ENCODE data around the gene LDLRAD3. TPM values are rescaled to one million over a fixed set of nuclear protein-coding genes. Genes with fewer than 3 reads are reported as not detected.

Gene LDLRAD3
- total RNA-seq, 2 donors from 2014 or later, result 19.2 to 30.6 TPM

DNA sequence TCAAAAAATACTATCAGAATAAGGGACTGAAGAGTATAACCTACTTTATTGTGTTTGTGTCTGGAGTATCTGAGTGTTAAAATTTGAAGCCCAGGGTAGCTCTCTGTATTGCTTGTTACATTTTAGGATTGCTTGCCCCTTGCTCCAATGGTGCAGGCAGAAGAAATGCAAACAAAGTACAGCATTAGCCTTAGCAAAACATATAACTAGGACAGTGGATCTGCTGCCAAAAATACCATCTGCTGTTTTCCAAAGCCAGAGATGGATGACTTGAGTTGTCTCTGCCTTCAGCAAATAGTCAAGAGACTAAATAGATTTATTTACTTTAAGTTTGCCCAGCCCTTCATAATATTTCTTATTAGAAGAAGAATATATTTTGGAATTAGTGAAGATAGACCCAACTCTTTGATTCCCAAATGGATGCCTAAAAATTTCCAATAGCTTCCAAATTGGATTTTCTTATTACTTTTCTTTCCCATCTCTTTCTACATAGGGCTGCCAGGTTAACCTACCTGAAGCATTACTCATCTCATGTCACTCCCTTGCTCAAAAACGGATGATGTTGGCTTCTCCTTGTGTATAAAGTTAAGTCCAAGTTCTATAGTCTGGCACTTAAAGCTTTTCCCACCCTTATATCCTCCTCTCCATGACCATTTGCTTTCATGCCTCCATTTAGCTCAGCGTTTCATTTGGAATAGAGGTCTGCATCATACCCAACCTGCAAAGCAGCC lies 66.3 kb downstream of the LDLRAD3 start:
- no peak overlapping the region for H3K9ac ChIP-seq (ENCODE audit: extremely low read depth, low read length, poor library complexity, severe bottlenecking)
- Mint-ChIP-seq H3K4me3 (no peak overlapping the region), H3K27ac (no peak overlapping the region), H3K36me3 (ENCODE audit: low read depth) (peaks cover 5% of the 10 kb centered on the region), H3K27me3 (ENCODE audit: insufficient read depth) (no peaks in the 10 kb centered on the region), H3K4me1 (peaks cover 19% of the 10 kb centered on the region), H3K9me3 (peaks cover 6% of the 10 kb centered on the region)
- 94% methylated on average over 2 of the region's 2 CpGs for WGBS, 2 experiments (ENCODE audit: insufficient coverage in 1 of 2, insufficient read length in 1 of 2)
- H3K27me3 ChIP-seq (ENCODE audit: control insufficient read depth, insufficient read depth, low read length, poor library complexity, severe bottlenecking), result no peaks in the 10 kb centered on the region
- TF ChIP-seq, protein P1, sequence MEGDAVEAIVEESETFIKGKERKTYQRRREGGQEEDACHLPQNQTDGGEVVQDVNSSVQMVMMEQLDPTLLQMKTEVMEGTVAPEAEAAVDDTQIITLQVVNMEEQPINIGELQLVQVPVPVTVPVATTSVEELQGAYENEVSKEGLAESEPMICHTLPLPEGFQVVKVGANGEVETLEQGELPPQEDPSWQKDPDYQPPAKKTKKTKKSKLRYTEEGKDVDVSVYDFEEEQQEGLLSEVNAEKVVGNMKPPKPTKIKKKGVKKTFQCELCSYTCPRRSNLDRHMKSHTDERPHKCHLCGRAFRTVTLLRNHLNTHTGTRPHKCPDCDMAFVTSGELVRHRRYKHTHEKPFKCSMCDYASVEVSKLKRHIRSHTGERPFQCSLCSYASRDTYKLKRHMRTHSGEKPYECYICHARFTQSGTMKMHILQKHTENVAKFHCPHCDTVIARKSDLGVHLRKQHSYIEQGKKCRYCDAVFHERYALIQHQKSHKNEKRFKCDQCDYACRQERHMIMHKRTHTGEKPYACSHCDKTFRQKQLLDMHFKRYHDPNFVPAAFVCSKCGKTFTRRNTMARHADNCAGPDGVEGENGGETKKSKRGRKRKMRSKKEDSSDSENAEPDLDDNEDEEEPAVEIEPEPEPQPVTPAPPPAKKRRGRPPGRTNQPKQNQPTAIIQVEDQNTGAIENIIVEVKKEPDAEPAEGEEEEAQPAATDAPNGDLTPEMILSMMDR (conservative IDR thresholded peaks at IDR 0.05), result no peak
- no peaks in the 10 kb centered on the region for H3K9me3 ChIP-seq (ENCODE audit: control insufficient read depth, low read length)
- no peak overlapping the region for H3K27ac ChIP-seq (ENCODE audit: low read depth, low read length)
- DNase-seq, result no peak
- peaks cover 4% of the 10 kb centered on the region for H3K4me1 ChIP-seq (ENCODE audit: control insufficient read depth, insufficient read depth, low read length)
- H3K4me3 ChIP-seq (ENCODE audit: low read length), result no peak overlapping the region
- no peaks in the 10 kb centered on the region for H3K36me3 ChIP-seq (ENCODE audit: control insufficient read depth, insufficient read depth, low read length)

DNA sequence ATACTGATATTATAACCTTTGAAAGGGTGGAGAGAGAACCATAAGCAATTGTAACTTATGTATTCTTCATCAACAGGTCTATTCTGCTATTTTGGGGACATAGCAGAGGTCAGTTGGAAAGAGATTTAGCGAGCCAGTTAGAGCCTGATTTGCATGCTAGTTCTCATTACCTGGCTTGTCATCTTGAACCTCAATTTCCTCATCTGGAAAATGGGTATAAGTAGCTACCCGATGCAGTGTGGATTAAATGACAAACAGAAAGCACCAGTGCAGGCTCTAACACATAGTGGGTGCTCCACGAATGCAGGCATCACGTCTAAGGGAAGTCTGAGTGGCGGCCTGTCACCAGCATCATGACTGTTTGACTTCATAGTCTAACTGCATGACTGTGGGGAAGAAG lies 67.7 kb downstream of the LDLRAD3 start:
- TF ChIP-seq, protein P1 (conservative IDR thresholded peaks at IDR 0.05), result no peak
- H3K9me3 ChIP-seq (ENCODE audit: control insufficient read depth, low read length), result no peaks in the 10 kb centered on the region
- Mint-ChIP-seq H3K27ac (no peak overlapping the region), H3K9me3 (no peaks in the 10 kb centered on the region), H3K4me1 (peaks cover 22% of the 10 kb centered on the region), H3K36me3 (ENCODE audit: low read depth) (no peaks in the 10 kb centered on the region), H3K27me3 (ENCODE audit: insufficient read depth) (no peaks in the 10 kb centered on the region), H3K4me3 (no peak overlapping the region)
- H3K27ac ChIP-seq (ENCODE audit: low read depth, low read length), result no peak overlapping the region
- H3K4me1 ChIP-seq (ENCODE audit: control insufficient read depth, insufficient read depth, low read length), result peaks cover 4% of the 10 kb centered on the region
- WGBS, 2 experiments (ENCODE audit: insufficient coverage in 1 of 2, insufficient read length in 1 of 2), result 94 to 98% methylated on average over 5 of the region's 5 CpGs
- no peak overlapping the region for H3K4me3 ChIP-seq (ENCODE audit: low read length)
- no peaks in the 10 kb centered on the region for H3K36me3 ChIP-seq (ENCODE audit: control insufficient read depth, insufficient read depth, low read length)
- H3K27me3 ChIP-seq (ENCODE audit: control insufficient read depth, insufficient read depth, low read length, poor library complexity, severe bottlenecking), result no peaks in the 10 kb centered on the region
- DNase-seq, result no peak
- no peak overlapping the region for H3K9ac ChIP-seq (ENCODE audit: extremely low read depth, low read length, poor library complexity, severe bottlenecking)

DNA sequence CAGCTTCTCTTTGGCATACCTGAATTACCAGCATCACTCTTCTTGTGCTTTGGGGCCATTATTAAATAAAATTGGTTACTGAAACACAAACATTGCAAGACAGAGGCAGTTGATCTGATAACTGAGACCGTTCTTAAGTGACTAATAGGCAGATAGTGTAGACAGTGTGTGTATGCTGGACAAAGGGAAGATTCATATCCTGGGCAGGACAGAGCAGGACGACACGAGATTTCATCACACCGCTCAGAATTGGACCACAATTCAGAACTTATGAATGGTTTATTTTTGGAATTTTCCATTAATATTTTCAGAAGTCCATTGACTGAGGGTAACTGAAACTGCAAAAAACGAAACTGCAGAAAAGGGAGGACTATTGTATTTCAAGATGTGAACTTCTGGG lies 68.6 kb downstream of the LDLRAD3 start:
- Histone ChIP-seq H3K27me3 (ENCODE audit: control insufficient read depth, insufficient read depth, low read length, poor library complexity, severe bottlenecking) (no peaks in the 10 kb centered on the region), H3K36me3 (ENCODE audit: control insufficient read depth, insufficient read depth, low read length) (no peaks in the 10 kb centered on the region), H3K9me3 (ENCODE audit: control insufficient read depth, low read length) (no peaks in the 10 kb centered on the region), H3K27ac (ENCODE audit: low read depth, low read length) (no peak overlapping the region), H3K4me1 (ENCODE audit: control insufficient read depth, insufficient read depth, low read length) (peaks cover 2% of the 10 kb centered on the region), H3K4me3 (ENCODE audit: low read length) (no peak overlapping the region), H3K9ac (ENCODE audit: extremely low read depth, low read length, poor library complexity, severe bottlenecking) (no peak overlapping the region)
- Mint-ChIP-seq H3K9me3 (no peaks in the 10 kb centered on the region), H3K27me3 (ENCODE audit: insufficient read depth) (no peaks in the 10 kb centered on the region), H3K27ac (no peak overlapping the region), H3K4me3 (no peak overlapping the region), H3K4me1 (peaks cover 15% of the 10 kb centered on the region), H3K36me3 (ENCODE audit: low read depth) (no peaks in the 10 kb centered on the region)
- 88 to 96% methylated on average over 5 of the region's 5 CpGs for WGBS, 2 experiments (ENCODE audit: insufficient coverage in 1 of 2, insufficient read length in 1 of 2)
- TF ChIP-seq, protein P1 (conservative IDR thresholded peaks at IDR 0.05), result no peak
- DNase-seq, result no peak
